IMR-90 (cell line): ENCODE data around the gene CHRNB4.

Source experiments
- BHLHE40 ChIP-seq: fragments of 150-350 bp; IDR thresholded peaks from 2 replicates; pipeline ENCODE4 v1.6.1; 2016; ENCODE audit warnings: mild to moderate bottlenecking, low read depth, low read length
- CHD1 ChIP-seq: IDR thresholded peaks from 2 replicates; pipeline ENCODE4 v1.6.1; 2012; ENCODE audit warnings: low read depth, low read length, improper control_type of control experiment
- CTCF ChIP-seq: conservative IDR thresholded peaks from 2 replicates; pipeline ENCODE4 v1.5.1; 2012; ENCODE audit warnings: mild to moderate bottlenecking, low read depth, low read length, improper control_type of control experiment
- MAFK ChIP-seq: IDR thresholded peaks from 2 replicates; pipeline ENCODE4 v1.6.1; 2012; ENCODE audit warnings: low read depth, low read length, improper control_type of control experiment
- MXI1 ChIP-seq: IDR thresholded peaks from 2 replicates; pipeline ENCODE4 v1.6.1; 2012; ENCODE audit warnings: low read depth, mild to moderate bottlenecking, low read length, moderate library complexity, borderline replicate concordance
- POLR2A ChIP-seq: IDR thresholded peaks from 2 replicates; pipeline ENCODE4 v1.6.1; 2012; ENCODE audit warnings: mild to moderate bottlenecking, low read depth, low read length
- RAD21 ChIP-seq: IDR thresholded peaks from 2 replicates; pipeline ENCODE4 v1.6.1; 2012; ENCODE audit warnings: low read length, improper control_type of control experiment
- USF2 ChIP-seq: fragments of 150-350 bp; IDR thresholded peaks from 2 replicates; pipeline ENCODE4 v1.6.1; 2017; ENCODE audit warnings: mild to moderate bottlenecking, antibody characterized with exemption, low read length, low read depth

GRCh38 chr15:78618490-78618934 is 22.5 kb downstream of the CHRNB4 start:
- peak; percentile 85 for TF ChIP-seq RAD21
- TF ChIP-seq CTCF = peak; percentile 81
- no peak for TF ChIP-seq POLR2A
- no peak for TF ChIP-seq MXI1
- TF ChIP-seq USF2 = no peak
- no peak for TF ChIP-seq BHLHE40
- TF ChIP-seq CHD1 = no peak
- no peak for TF ChIP-seq MAFK
